OCI-LY3 (cell line): ENCODE results near the gene FRMPD4.

Source experiments
- H2AFZ ChIP-seq: fragments of 200-600, 300-600 bp; shearing (Covaris generic); 2 replicates; pipeline ENCODE4 v1.6.0; 2014; ENCODE audit warnings: antibody characterized with exemption, low read depth, low read length
- H3K27ac ChIP-seq: fragments of 200-600, 300-600 bp; sonication (generic); 2 replicates; pipeline ENCODE4 v1.5.1; 2014; ENCODE audit warnings: mild to moderate bottlenecking, low read length, moderate library complexity, mixed read lengths
- H3K27me3 ChIP-seq: fragments of 200-600, 300-600 bp; sonication (generic); 2 replicates; pipeline ENCODE4 v1.6.1; 2014; ENCODE audit warnings: low read depth, low read length, mixed read lengths
- H3K36me3 ChIP-seq: fragments of 200-600, 300-600 bp; sonication (generic); replicated peaks from 2 replicates; pipeline ENCODE3; 2014; ENCODE audit warnings: low read depth, low read length, mixed read lengths
- H3K4me1 ChIP-seq: fragments of 300-600, 200-600 bp; sonication (generic); 2 replicates; pipeline ENCODE4 v1.6.1; 2014; ENCODE audit warnings: low read length, mixed read lengths
- H3K4me2 ChIP-seq: fragments of 200-600, 300-600 bp; sonication (generic); 2 replicates; pipeline ENCODE4 v1.6.1; 2014; ENCODE audit warnings: low read length, mixed read lengths
- H3K4me3 ChIP-seq: fragments of 300-600, 200-600 bp; sonication (generic); 2 replicates; pipeline ENCODE4 v1.5.1; 2014; ENCODE audit warnings: antibody characterized with exemption, mild to moderate bottlenecking, low read length, moderate library complexity
- H3K79me2 ChIP-seq: fragments of 300-600, 200-600 bp; shearing (Covaris generic); 2 replicates; pipeline ENCODE4 v1.6.1; 2014; ENCODE audit warnings: mild to moderate bottlenecking, low read length, mixed read lengths
- H3K9ac ChIP-seq: fragments of 300-600, 200-600 bp; shearing (Covaris generic); 2 replicates; pipeline ENCODE4 v1.6.0; 2014; ENCODE audit warnings: mild to moderate bottlenecking, low read length, moderate library complexity
- H3K9me3 ChIP-seq: fragments of 200-600, 300-600 bp; shearing (Covaris generic); 2 replicates; pipeline ENCODE4 v1.6.1; 2014; ENCODE audit warnings: low read length, mixed read lengths; ENCODE audit not compliant: insufficient read depth
- H4K20me1 ChIP-seq: fragments of 200-600, 300-600 bp; sonication (generic); 2 replicates; pipeline ENCODE4 v1.6.1; 2016; ENCODE audit warnings: low read length, mixed read lengths; ENCODE audit not compliant: insufficient read depth
- EZH2phosphoT487 ChIP-seq: fragments of 200-600 bp; shearing (Covaris generic); IDR thresholded peaks from 2 replicates; pipeline ENCODE4 v1.6.1; 2018; ENCODE audit warnings: antibody characterized with exemption, mixed run types, low read depth
- TF ChIP-seq, protein P1 (sequence below): fragments of 200-600, 300-600 bp; sonication (generic); IDR thresholded peaks from 2 replicates; pipeline ENCODE4 v1.5.1; 2014; ENCODE audit warnings: antibody characterized with exemption, low read length, low read depth

The FRMPD4 gene

DNA sequence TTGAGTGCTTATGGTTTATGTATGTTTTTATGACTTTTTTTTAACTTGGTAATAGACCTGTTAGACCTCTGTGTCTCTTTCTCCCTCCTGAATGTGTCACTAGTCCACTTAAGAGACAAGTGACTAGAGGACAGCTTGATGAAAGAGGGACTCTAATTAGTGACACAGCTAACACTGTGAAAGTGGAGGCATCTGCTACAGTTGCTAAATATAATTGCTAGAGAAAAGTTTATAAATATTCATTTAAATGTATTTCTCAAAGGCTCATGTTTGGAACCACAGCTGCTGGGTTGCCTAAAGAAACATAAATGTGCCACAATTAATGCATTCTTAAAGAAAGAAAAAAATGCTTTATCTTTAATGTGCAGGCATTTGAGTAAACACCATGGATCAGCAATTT lies 176.4 kb downstream of the FRMPD4 start:
- Histone ChIP-seq H3K36me3 (no peaks in the 10 kb centered on the region), H3K9ac (no peak overlapping the region), H3K79me2 (no peaks in the 10 kb centered on the region), H3K9me3 (no peaks in the 10 kb centered on the region), H4K20me1 (no peaks in the 10 kb centered on the region), H3K4me2 (peak overlapping the region; percentile 33), H3K4me3 (no peak overlapping the region), H3K27ac (no peak overlapping the region), H3K4me1 (peaks cover 37% of the 10 kb centered on the region), H3K27me3 (no peaks in the 10 kb centered on the region), H2AFZ (0 out of 2 replicates have a peak overlapping the region, but pooled peaks have one; percentile 14)
- TF ChIP-seq EZH2phosphoT487: no peak
- TF ChIP-seq, protein P1, sequence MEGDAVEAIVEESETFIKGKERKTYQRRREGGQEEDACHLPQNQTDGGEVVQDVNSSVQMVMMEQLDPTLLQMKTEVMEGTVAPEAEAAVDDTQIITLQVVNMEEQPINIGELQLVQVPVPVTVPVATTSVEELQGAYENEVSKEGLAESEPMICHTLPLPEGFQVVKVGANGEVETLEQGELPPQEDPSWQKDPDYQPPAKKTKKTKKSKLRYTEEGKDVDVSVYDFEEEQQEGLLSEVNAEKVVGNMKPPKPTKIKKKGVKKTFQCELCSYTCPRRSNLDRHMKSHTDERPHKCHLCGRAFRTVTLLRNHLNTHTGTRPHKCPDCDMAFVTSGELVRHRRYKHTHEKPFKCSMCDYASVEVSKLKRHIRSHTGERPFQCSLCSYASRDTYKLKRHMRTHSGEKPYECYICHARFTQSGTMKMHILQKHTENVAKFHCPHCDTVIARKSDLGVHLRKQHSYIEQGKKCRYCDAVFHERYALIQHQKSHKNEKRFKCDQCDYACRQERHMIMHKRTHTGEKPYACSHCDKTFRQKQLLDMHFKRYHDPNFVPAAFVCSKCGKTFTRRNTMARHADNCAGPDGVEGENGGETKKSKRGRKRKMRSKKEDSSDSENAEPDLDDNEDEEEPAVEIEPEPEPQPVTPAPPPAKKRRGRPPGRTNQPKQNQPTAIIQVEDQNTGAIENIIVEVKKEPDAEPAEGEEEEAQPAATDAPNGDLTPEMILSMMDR: no peak

DNA sequence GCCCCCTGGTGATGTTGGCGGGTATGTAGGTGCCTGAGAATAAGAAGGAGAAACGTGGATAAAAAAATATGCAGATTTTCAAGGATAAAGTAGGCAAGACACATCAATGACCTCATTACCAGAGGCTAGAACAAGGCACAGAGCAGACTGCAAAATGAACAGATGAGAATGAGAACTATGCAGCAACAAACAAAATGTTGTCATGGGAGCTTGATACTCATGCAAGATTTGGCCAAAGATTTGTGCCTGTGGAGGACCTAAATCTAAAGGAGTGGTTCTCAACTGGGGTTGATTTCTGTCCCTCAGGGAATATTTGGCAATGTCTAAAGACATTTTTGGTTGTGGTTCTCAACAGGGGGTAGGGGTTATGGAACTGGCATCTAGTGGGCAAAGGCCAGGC lies 177.3 kb downstream of the FRMPD4 start:
- H3K36me3 ChIP-seq: no peaks in the 10 kb centered on the region

DNA sequence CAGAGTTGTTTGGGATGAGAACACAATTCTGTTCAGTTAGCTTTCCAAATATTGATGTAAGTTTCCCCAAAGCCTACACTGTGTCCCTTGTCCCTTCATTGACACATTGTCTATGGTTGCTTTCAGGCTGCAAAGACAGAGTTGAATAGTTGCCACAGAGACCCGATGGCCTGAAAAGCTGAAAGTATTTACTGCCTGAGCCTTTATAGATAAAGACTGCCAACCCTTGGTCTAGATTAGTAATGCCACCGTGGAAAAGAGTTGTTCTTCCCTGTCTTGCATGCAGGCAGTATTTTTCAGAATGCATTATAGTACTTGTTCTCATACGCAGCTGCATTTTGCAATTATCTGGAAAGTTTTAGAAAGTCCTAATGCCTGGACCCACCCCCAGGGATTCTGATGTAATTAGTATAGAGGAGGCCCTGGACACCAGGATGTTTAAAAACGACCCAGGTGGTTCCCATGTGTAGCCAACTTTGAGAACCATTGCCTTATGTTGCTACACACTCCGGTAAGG lies 180.8 kb downstream of the FRMPD4 start:
- Histone ChIP-seq H3K9me3 (no peaks in the 10 kb centered on the region), H3K27ac (peak overlapping the region; percentile 82), H2AFZ (no peak overlapping the region), H4K20me1 (no peaks in the 10 kb centered on the region), H3K36me3 (no peaks in the 10 kb centered on the region), H3K4me1 (peaks cover 42% of the 10 kb centered on the region), H3K4me2 (peak overlapping the region; percentile 68), H3K4me3 (no peak overlapping the region), H3K79me2 (no peaks in the 10 kb centered on the region), H3K9ac (peak overlapping the region; percentile 43; the same call in 1 of the 2 replicates), H3K27me3 (no peaks in the 10 kb centered on the region)
- no peak for TF ChIP-seq EZH2phosphoT487
- TF ChIP-seq, protein P1: peak; percentile 54

More for the DNA sequence above, 177.3 kb downstream of the FRMPD4 start:
- no peaks in the 10 kb centered on the region for H3K27me3 ChIP-seq
- H3K9ac ChIP-seq: no peak overlapping the region
- H3K27ac ChIP-seq: no peak overlapping the region
- peak overlapping the region; percentile 33; the same call in 1 of the 2 replicates for H3K4me2 ChIP-seq
- no peaks in the 10 kb centered on the region for H4K20me1 ChIP-seq
- no peak overlapping the region for H3K4me3 ChIP-seq
- TF ChIP-seq, protein P1: no peak
- TF ChIP-seq EZH2phosphoT487: no peak
- H2AFZ ChIP-seq: peak overlapping the region; percentile 14; the same call in 1 of the 2 replicates
- H3K79me2 ChIP-seq: no peaks in the 10 kb centered on the region
- H3K4me1 ChIP-seq: peaks cover 45% of the 10 kb centered on the region
- no peaks in the 10 kb centered on the region for H3K9me3 ChIP-seq

DNA sequence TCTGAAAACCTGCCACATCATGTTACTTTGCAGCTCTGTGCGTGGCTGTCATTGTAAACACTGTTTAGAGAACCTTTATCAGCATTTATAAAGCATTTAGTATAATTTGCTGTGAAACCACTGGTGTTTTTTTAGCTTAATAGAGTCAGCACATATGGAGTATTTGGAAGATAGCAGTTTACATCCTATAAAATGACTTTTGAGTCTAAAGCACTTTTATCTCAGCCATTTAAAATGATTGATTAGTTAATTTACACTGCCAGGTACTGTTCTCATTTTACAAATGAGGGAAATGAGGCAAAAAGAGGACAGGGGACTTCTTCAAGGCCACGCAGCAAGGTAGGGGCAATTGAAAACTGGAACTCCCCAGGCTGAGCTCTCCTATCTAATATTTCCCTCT lies 181.7 kb downstream of the FRMPD4 start:
- TF ChIP-seq, protein P1: 0 out of 2 replicates have a peak, but pooled peaks have one; percentile 17
- no peak for TF ChIP-seq EZH2phosphoT487
- Histone ChIP-seq H3K4me3 (peak overlapping the region; percentile 46), H3K9me3 (no peaks in the 10 kb centered on the region), H2AFZ (no peak overlapping the region), H3K27me3 (no peaks in the 10 kb centered on the region), H3K9ac (peak overlapping the region; percentile 43), H3K79me2 (no peaks in the 10 kb centered on the region), H3K36me3 (no peaks in the 10 kb centered on the region), H3K4me2 (peak overlapping the region; percentile 68), H3K4me1 (peaks cover 33% of the 10 kb centered on the region), H3K27ac (peak overlapping the region; percentile 82), H4K20me1 (no peaks in the 10 kb centered on the region)
